H1 (cell line): ENCODE measurements around the gene TNFRSF8. TPM values are rescaled to one million over a fixed set of nuclear protein-coding genes. Genes with fewer than 3 reads are reported as not detected.

Experiments
- CTCF ChIA-PET: fragments of 300-600 bp; sonication (Branson Sonifier 250); formaldehyde crosslinking; loops from one replicate; lab custom pipeline; 2021; ENCODE audit not compliant: partially characterized antibody; lab: Charles Lee
- POLR2A ChIA-PET: fragments of 300-600 bp; sonication (Branson Sonifier 250); formaldehyde crosslinking; loops from one replicate; lab custom pipeline; 2021; ENCODE audit warnings: inconsistent platforms; ENCODE audit not compliant: partially characterized antibody; lab: Charles Lee
- DNase-seq, 2 experiments: peaks; one replicate each; pipeline versions ENCODE4 v3.0.0 to v3.0.0-alpha.2; 2010 to 2022; ENCODE audit warnings: low spot score in 2 of 2, low read depth in 1 of 2, mixed read lengths in 1 of 2
- FAIRE-seq: peaks from 2 replicates; lab custom pipeline; 2011; peaks lifted over from hg19 to GRCh38; lab: Jason Lieb, UNC
- H2AFZ ChIP-seq: 2 replicates; pipeline ENCODE4 v1.8.1; 2012; ENCODE audit warnings: low read length, inconsistent platforms
- H2AK5ac ChIP-seq: 2 replicates; pipeline ENCODE4 v1.6.1; 2013; ENCODE audit warnings: low read depth, low read length
- H2BK120ac ChIP-seq: replicated peaks from 2 replicates; pipeline ENCODE3; 2013; ENCODE audit warnings: low read depth, low read length, inconsistent platforms
- H2BK12ac ChIP-seq: 2 replicates; pipeline ENCODE4 v1.6.1; 2013; ENCODE audit warnings: low read depth, low read length
- H2BK15ac ChIP-seq: 2 replicates; pipeline ENCODE4 v1.6.1; 2013; ENCODE audit warnings: low read length
- H2BK20ac ChIP-seq: 2 replicates; pipeline ENCODE4 v1.6.1; 2013; ENCODE audit warnings: low read length
- H2BK5ac ChIP-seq: 2 replicates; pipeline ENCODE4 v1.6.1; 2013; ENCODE audit warnings: low read depth, low read length
- H3K14ac ChIP-seq: 2 replicates; pipeline ENCODE4 v1.6.1; 2013; ENCODE audit warnings: inconsistent platforms; ENCODE audit not compliant: insufficient read length
- H3K18ac ChIP-seq: 2 replicates; pipeline ENCODE4 v1.6.1; 2013; ENCODE audit warnings: low read length; ENCODE audit errors: extremely low read depth
- H3K23ac ChIP-seq: 2 replicates; pipeline ENCODE4 v1.6.1; 2013; ENCODE audit warnings: inconsistent platforms; ENCODE audit not compliant: insufficient read length
- H3K23me2 ChIP-seq: 2 replicates; pipeline ENCODE4 v1.6.1; 2013; ENCODE audit warnings: low read depth, low read length
- H3K27ac ChIP-seq: 2 replicates; pipeline ENCODE4 v1.6.1; 2011; ENCODE audit warnings: low read depth, low read length, inconsistent platforms
- H3K27me3 ChIP-seq, 4 experiments: replicated peaks in 1 of 4; 1 replicate in 1 of 4; 2 replicates in 3 of 4; pipeline versions ENCODE4 v1.6.1 to v1.8.1; 2011 to 2013; ENCODE audit warnings: low read length in 3 of 4, mild to moderate bottlenecking in 3 of 4, inconsistent platforms in 2 of 4, mixed read lengths in 2 of 4, moderate library complexity in 1 of 4; ENCODE audit not compliant: control insufficient read depth in 3 of 4, insufficient read depth in 3 of 4; ENCODE audit errors: extremely low read depth in 1 of 4
- H3K36me3 ChIP-seq, 4 experiments: 2 replicates each; pipeline versions ENCODE4 v1.6.1 to v1.8.1; 2011 to 2013; ENCODE audit warnings: mild to moderate bottlenecking in 4 of 4, low read length in 3 of 4, moderate library complexity in 2 of 4, control low read depth in 1 of 4, inconsistent platforms in 1 of 4; ENCODE audit not compliant: insufficient read depth in 4 of 4, control insufficient read depth in 2 of 4
- H3K4ac ChIP-seq: replicated peaks from 2 replicates; pipeline ENCODE3; 2013; ENCODE audit warnings: low read length, low read depth, mixed read lengths, inconsistent platforms; ENCODE audit not compliant: insufficient read length
- H3K4me1 ChIP-seq, 4 experiments: replicated peaks in 1 of 4; 1 replicate in 1 of 4; 2 replicates in 3 of 4; pipeline versions ENCODE4 v1.6.1 to v1.8.1; 2011 to 2013; ENCODE audit warnings: low read length in 3 of 4, inconsistent platforms in 2 of 4, mixed read lengths in 1 of 4; ENCODE audit not compliant: insufficient read depth in 4 of 4, control insufficient read depth in 3 of 4
- H3K4me2 ChIP-seq, 2 experiments: 2 replicates each; pipeline versions ENCODE4 v1.6.1 to v1.8.1; 2011 to 2013; ENCODE audit warnings: low read depth in 2 of 2, low read length in 2 of 2, control low read depth in 1 of 2, inconsistent platforms in 1 of 2, mild to moderate bottlenecking in 1 of 2; ENCODE audit not compliant: insufficient read depth in 1 of 2
- H3K4me3 ChIP-seq, 4 experiments: fragments of 200-600, 300-600 bp in 1 of 4; sonication (generic), shearing (Covaris generic), sonication (Bioruptor Twin) in 1 of 4; 2 replicates each; pipeline versions ENCODE4 v1.5.1 to v1.8.1; 2011 to 2016; ENCODE audit warnings: low read length in 4 of 4, low read depth in 3 of 4, control low read depth in 2 of 4, inconsistent platforms in 2 of 4, mild to moderate bottlenecking in 2 of 4, mixed read lengths in 1 of 4, moderate library complexity in 1 of 4; ENCODE audit not compliant: insufficient read depth in 2 of 4; ENCODE audit errors: extremely low read depth in 1 of 4
- H3K56ac ChIP-seq: replicated peaks from 2 replicates; pipeline ENCODE3; 2013; ENCODE audit warnings: low read depth, mild to moderate bottlenecking, mixed read lengths, low read length, inconsistent platforms; ENCODE audit not compliant: insufficient read length
- H3K79me1 ChIP-seq: 2 replicates; pipeline ENCODE4 v1.6.1; 2013; ENCODE audit warnings: low read depth, low read length, control low read depth
- H3K79me2 ChIP-seq, 2 experiments: 2 replicates each; pipeline versions ENCODE4 v1.6.1 to v1.8.1; 2012 to 2013; ENCODE audit warnings: low read length in 2 of 2, mild to moderate bottlenecking in 2 of 2, inconsistent platforms in 1 of 2; ENCODE audit not compliant: insufficient read depth in 2 of 2, control insufficient read depth in 1 of 2
- H3K9ac ChIP-seq, 4 experiments: replicated peaks in 1 of 4; 1 replicate in 1 of 4; 2 replicates in 3 of 4; pipeline versions ENCODE4 v1.6.1 to v1.8.1; 2011 to 2013; ENCODE audit warnings: low read depth in 3 of 4, low read length in 3 of 4, control low read depth in 2 of 4, mild to moderate bottlenecking in 2 of 4, moderate library complexity in 2 of 4, inconsistent platforms in 1 of 4; ENCODE audit errors: extremely low read depth in 1 of 4
- H3K9me3 ChIP-seq, 2 experiments: 2 replicates each; pipeline versions ENCODE4 v1.6.1 to v1.8.1; 2012 to 2013; ENCODE audit warnings: mild to moderate bottlenecking in 2 of 2, moderate library complexity in 2 of 2, control low read depth in 1 of 2, inconsistent platforms in 1 of 2, low read depth in 1 of 2, low read length in 1 of 2, mixed read lengths in 1 of 2; ENCODE audit not compliant: insufficient read depth in 2 of 2
- H4K20me1 ChIP-seq, 2 experiments: replicated peaks in 1 of 2; 2 replicates each; pipeline versions ENCODE3 to v1.8.1; 2011 to 2013; ENCODE audit warnings: inconsistent platforms in 2 of 2, low read length in 2 of 2, mild to moderate bottlenecking in 1 of 2; ENCODE audit not compliant: insufficient read depth in 2 of 2, control insufficient read depth in 1 of 2
- H4K5ac ChIP-seq: 2 replicates; pipeline ENCODE4 v1.6.1; 2013; ENCODE audit warnings: low read length, low read depth, mixed read lengths, inconsistent platforms; ENCODE audit not compliant: insufficient read length
- H4K8ac ChIP-seq: 2 replicates; pipeline ENCODE4 v1.8.0; 2013; ENCODE audit warnings: mild to moderate bottlenecking, moderate library complexity, low read length, inconsistent platforms; ENCODE audit not compliant: insufficient read depth; ENCODE audit errors: extremely low read depth
- H4K91ac ChIP-seq: replicated peaks from 2 replicates; pipeline ENCODE3; 2013; ENCODE audit warnings: low read length, mixed read lengths, inconsistent platforms; ENCODE audit not compliant: insufficient read length
- KDM1A ChIP-seq: fragments of 200-600, 300-600 bp; sonication (generic); IDR thresholded peaks from 2 replicates; pipeline ENCODE4 v1.7.1; 2016; ENCODE audit warnings: mild to moderate bottlenecking, low read length, borderline replicate concordance
- POLR2AphosphoS5 ChIP-seq: IDR thresholded peaks from 2 replicates; pipeline ENCODE4 v1.6.1; 2011; ENCODE audit warnings: low read depth, low read length
- RAD21 ChIP-seq, 2 experiments: IDR thresholded peaks in 1 of 2; conservative IDR thresholded peaks in 1 of 2; 2 replicates each; pipeline ENCODE4 v1.6.1; 2011; ENCODE audit warnings: low read depth in 2 of 2, low read length in 2 of 2, improper control_type of control experiment in 1 of 2, inconsistent platforms in 1 of 2, mild to moderate bottlenecking in 1 of 2, moderate library complexity in 1 of 2
- WGBS, 2 experiments: shearing (Covaris generic) in 1 of 2; methylation state at CpG; one replicate each; pipeline versions ENCODE4 v1.1.6 to v1.1.7; 2013 to 2015; ENCODE audit warnings: low lambda C conversion rate in 2 of 2, mixed read lengths in 2 of 2, inconsistent platforms in 1 of 2, low coverage in 1 of 2, missing lambda C conversion rate in 1 of 2; ENCODE audit not compliant: insufficient replicate concordance in 2 of 2, insufficient coverage in 1 of 2, insufficient read length in 1 of 2; ENCODE audit errors: extremely low coverage in 1 of 2, missing lambda C conversion rate in 1 of 2; 5-methylcytosine and 5-hydroxymethylcytosine counted together
- polyA plus RNA-seq, 7 experiments: library from polyadenylated mRNA; depleted of rRNA in 3 of 7; stranded (reverse) in 5 of 7; unstranded in 2 of 7; fragments of >200 nt in 5 of 7; fragments of 200-250 nt in 2 of 7; gene quantifications; 1 replicate in 5 of 7; 2 replicates in 1 of 7; 4 replicates in 1 of 7; pipeline versions ENCODE4 v1.2.1 to v1.2.3, GENCODE V29; 2011 to 2013; ENCODE audit warnings: missing spikeins in 2 of 7, mixed read lengths in 2 of 7
- total RNA-seq: library from RNA; stranded (reverse); fragmentation: NEBNext Ultra II Directional; extraction: Animal tissue kit (Norgen Biotek cat#: 25700); gene quantifications from 2 replicates; pipeline ENCODE4 v1.2.1, GENCODE V29; 2021
- TF ChIP-seq, protein P1 (sequence below), 3 experiments: IDR thresholded peaks; 1 replicate in 2 of 3; 2 replicates in 1 of 3; pipeline versions ENCODE4 v1.5.1 to v1.6.1; 2011; ENCODE audit warnings: low read length in 3 of 3, mild to moderate bottlenecking in 3 of 3, inconsistent platforms in 2 of 3, low read depth in 1 of 3, moderate library complexity in 1 of 3; ENCODE audit not compliant: insufficient read depth in 1 of 3; ENCODE audit errors: control extremely low read depth in 1 of 3

The TNFRSF8 gene
- total and polyA plus RNA-seq, 2 of the 8 experiments (the other 6 are each of a cell fraction or from before 2014, with no cell fraction given) = 23.2 to 32.7 TPM

DNA sequence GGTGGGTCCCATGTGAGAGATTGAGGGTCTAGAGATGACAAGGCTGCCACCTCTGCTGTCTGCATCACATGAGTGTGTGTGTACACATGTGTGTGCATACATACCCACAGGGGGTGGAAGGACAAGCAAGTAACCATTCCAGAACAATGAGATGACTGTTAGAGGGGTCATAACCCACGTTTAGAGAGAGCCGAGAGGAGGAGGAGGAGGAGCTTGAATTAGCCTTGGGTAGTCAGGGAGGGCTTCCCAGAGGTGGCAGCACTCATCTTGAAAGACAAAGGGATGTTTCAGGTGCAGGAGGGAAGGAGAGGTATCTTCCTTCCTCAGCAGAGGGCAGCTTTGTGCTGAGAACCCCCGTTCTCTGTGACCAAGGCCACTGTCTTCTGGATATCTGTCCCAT is 125.0 kb downstream of the TNFRSF8 start:
- Histone ChIP-seq H2AK5ac (no peak overlapping the region; the same call in 1 of the 2 replicates), H2AFZ (no peak overlapping the region), H3K27ac (no peak overlapping the region), H2BK20ac (peak overlapping the region; percentile 62; the same call in 1 of the 2 replicates), H3K4me3 (no peak overlapping the region), H2BK120ac (no peak overlapping the region), H3K9ac (no peak overlapping the region), H3K4me1 (peaks cover 0 to 9% (median 5%) of the 10 kb centered on the region in 4 experiments; a peak in 6 of 7 replicates), H3K23ac (no peak overlapping the region), H4K8ac (no peak overlapping the region), H2BK5ac (peak overlapping the region; percentile 21; the same call in 1 of the 2 replicates), H2BK12ac (peak overlapping the region; percentile 95; the same call in 1 of the 2 replicates), H3K4me2 (no peak overlapping the region), H4K91ac (no peak overlapping the region), H3K14ac (no peak overlapping the region), H4K5ac (no peak overlapping the region), H3K9me3 (peaks cover 0 to 13% of the 10 kb centered on the region in 2 experiments; a peak in 1 of 4 replicates), H3K23me2 (no peaks in the 10 kb centered on the region), H3K4ac (no peak overlapping the region), H3K56ac (no peak overlapping the region), H3K18ac (peak overlapping the region; percentile 68; the same call in 1 of the 2 replicates), H3K79me1 (no peaks in the 10 kb centered on the region), H3K27me3 (no peaks in the 10 kb centered on the region; a peak in 1 of 7 replicates), H4K20me1 (no peaks in the 10 kb centered on the region), H3K79me2 (no peaks in the 10 kb centered on the region), H3K36me3 (no peaks in the 10 kb centered on the region), H2BK15ac (peak overlapping the region; percentile 74; the same call in 1 of the 2 replicates)
- TF ChIP-seq RAD21 (IDR thresholded peaks at IDR 0.05 in 1 of 2, conservative IDR thresholded peaks at IDR 0.05 in 1 of 2; ENCODE audit: low read depth in 2 of 2, low read length in 2 of 2) = peak; percentile 38 to 40
- TF ChIP-seq, protein P1, sequence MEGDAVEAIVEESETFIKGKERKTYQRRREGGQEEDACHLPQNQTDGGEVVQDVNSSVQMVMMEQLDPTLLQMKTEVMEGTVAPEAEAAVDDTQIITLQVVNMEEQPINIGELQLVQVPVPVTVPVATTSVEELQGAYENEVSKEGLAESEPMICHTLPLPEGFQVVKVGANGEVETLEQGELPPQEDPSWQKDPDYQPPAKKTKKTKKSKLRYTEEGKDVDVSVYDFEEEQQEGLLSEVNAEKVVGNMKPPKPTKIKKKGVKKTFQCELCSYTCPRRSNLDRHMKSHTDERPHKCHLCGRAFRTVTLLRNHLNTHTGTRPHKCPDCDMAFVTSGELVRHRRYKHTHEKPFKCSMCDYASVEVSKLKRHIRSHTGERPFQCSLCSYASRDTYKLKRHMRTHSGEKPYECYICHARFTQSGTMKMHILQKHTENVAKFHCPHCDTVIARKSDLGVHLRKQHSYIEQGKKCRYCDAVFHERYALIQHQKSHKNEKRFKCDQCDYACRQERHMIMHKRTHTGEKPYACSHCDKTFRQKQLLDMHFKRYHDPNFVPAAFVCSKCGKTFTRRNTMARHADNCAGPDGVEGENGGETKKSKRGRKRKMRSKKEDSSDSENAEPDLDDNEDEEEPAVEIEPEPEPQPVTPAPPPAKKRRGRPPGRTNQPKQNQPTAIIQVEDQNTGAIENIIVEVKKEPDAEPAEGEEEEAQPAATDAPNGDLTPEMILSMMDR (IDR thresholded peaks at IDR 0.05; ENCODE audit: control extremely low read depth in 1 of 3, insufficient read depth in 1 of 3, low read depth in 1 of 3, low read length in 3 of 3) = peak; percentile 20 to 50 (median 27); a peak in 3 of 4 replicates
- 0 out of 2 replicates have a peak, but pooled peaks have one; percentile 41 for TF ChIP-seq KDM1A
- no peak for TF ChIP-seq POLR2AphosphoS5
- WGBS, 2 experiments = 45% methylated on average over 3 of the region's 3 CpGs; no CpG with 5 or more reads in 1 of the 2 experiments
- FAIRE-seq (no peak), DNase-seq (no peak)
- ChIA-PET POLR2A (interaction anchor here (0.6 to 2.2 kb wide), 4 partner anchors 11 to 496 kb away, joined by 3 to 10 read pairs (median 4); no protein-coding TSS in a partner anchor), CTCF (interaction anchor here (0.6 to 9.7 kb wide), 10 partner anchors 9 to 571 kb away, joined by 3 to 165 read pairs (median 5); partner anchors contain the start of gene TNFRSF1B)
